ENCODE data around the gene EPHA5. TPM values are rescaled to one million over a fixed set of nuclear protein-coding genes. Genes with fewer than 3 reads are reported as not detected.

EPHA5 gene
- total RNA-seq, 1 experiment from 2014 or later: 0.03 TPM

GRCh38 chr4:65589921-65590320 is 80.4 kb downstream of the EPHA5 start:
- Histone ChIP-seq H3K4me3 (ENCODE audit: insufficient read depth, low read depth, low read length) (no peak overlapping the region), H3K36me3 (replicated peaks; ENCODE audit: control insufficient read depth, insufficient read depth, low read length) (no peaks in the 10 kb centered on the region), H3K27me3 (ENCODE audit: control insufficient read depth, insufficient read depth, low read length) (no peaks in the 10 kb centered on the region)
- DNase-seq: no peak

GRCh38 chr4:65589331-65589730 is 81.0 kb downstream of the EPHA5 start:
- H3K4me3 ChIP-seq (ENCODE audit: insufficient read depth, low read depth, low read length): no peak overlapping the region
- DNase-seq: no peak
- H3K36me3 ChIP-seq (replicated peaks; ENCODE audit: control insufficient read depth, insufficient read depth, low read length): no peaks in the 10 kb centered on the region
- H3K27me3 ChIP-seq (ENCODE audit: control insufficient read depth, insufficient read depth, low read length): no peaks in the 10 kb centered on the region

GRCh38 chr4:65580551-65580950 is 89.7 kb downstream of the EPHA5 start:
- H3K36me3 ChIP-seq (replicated peaks; ENCODE audit: control insufficient read depth, insufficient read depth, low read length): no peaks in the 10 kb centered on the region
- DNase-seq: no peak
- no peak overlapping the region for H3K4me3 ChIP-seq (ENCODE audit: insufficient read depth, low read depth, low read length)
- H3K27me3 ChIP-seq (ENCODE audit: control insufficient read depth, insufficient read depth, low read length): no peaks in the 10 kb centered on the region

GRCh38 chr4:65566473-65566872 is 103.8 kb downstream of the EPHA5 start:
- DNase-seq: no peak
- no peaks in the 10 kb centered on the region for H3K36me3 ChIP-seq (replicated peaks; ENCODE audit: control insufficient read depth, insufficient read depth, low read length)
- H3K27me3 ChIP-seq (ENCODE audit: control insufficient read depth, insufficient read depth, low read length): no peaks in the 10 kb centered on the region
- H3K4me3 ChIP-seq (ENCODE audit: insufficient read depth, low read depth, low read length): no peak overlapping the region

GRCh38 chr4:65561164-65561563 is 109.1 kb downstream of the EPHA5 start:
- DNase-seq: no peak
- Histone ChIP-seq H3K36me3 (replicated peaks; ENCODE audit: control insufficient read depth, insufficient read depth, low read length) (no peaks in the 10 kb centered on the region), H3K27me3 (ENCODE audit: control insufficient read depth, insufficient read depth, low read length) (no peaks in the 10 kb centered on the region), H3K4me3 (ENCODE audit: insufficient read depth, low read depth, low read length) (no peak overlapping the region)

- H3K36me3 ChIP-seq (replicated peaks; ENCODE audit: control insufficient read depth, insufficient read depth, low read length): no peaks in the 10 kb centered on the region
- peak; percentile 0 for DNase-seq
- no peak overlapping the region for H3K4me3 ChIP-seq (ENCODE audit: insufficient read depth, low read depth, low read length)
- no peaks in the 10 kb centered on the region for H3K27me3 ChIP-seq (ENCODE audit: control insufficient read depth, insufficient read depth, low read length)
These were observed 111.0 kb downstream of the EPHA5 start for GRCh38 chr4:65559270-65559669.

GRCh38 chr4:65552057-65552456 is 118.2 kb downstream of the EPHA5 start:
- DNase-seq: no peak
- no peaks in the 10 kb centered on the region for H3K36me3 ChIP-seq (replicated peaks; ENCODE audit: control insufficient read depth, insufficient read depth, low read length)
- no peaks in the 10 kb centered on the region for H3K27me3 ChIP-seq (ENCODE audit: control insufficient read depth, insufficient read depth, low read length)
- H3K4me3 ChIP-seq (ENCODE audit: insufficient read depth, low read depth, low read length): no peak overlapping the region

GRCh38 chr4:65550500-65550899 is 119.8 kb downstream of the EPHA5 start:
- DNase-seq: no peak
- H3K36me3 ChIP-seq (replicated peaks; ENCODE audit: control insufficient read depth, insufficient read depth, low read length): no peaks in the 10 kb centered on the region
- H3K27me3 ChIP-seq (ENCODE audit: control insufficient read depth, insufficient read depth, low read length): no peaks in the 10 kb centered on the region
- H3K4me3 ChIP-seq (ENCODE audit: insufficient read depth, low read depth, low read length): no peak overlapping the region

- H3K4me3 ChIP-seq (ENCODE audit: insufficient read depth, low read depth, low read length): no peak overlapping the region
- no peaks in the 10 kb centered on the region for H3K36me3 ChIP-seq (replicated peaks; ENCODE audit: control insufficient read depth, insufficient read depth, low read length)
- H3K27me3 ChIP-seq (ENCODE audit: control insufficient read depth, insufficient read depth, low read length): no peaks in the 10 kb centered on the region
- DNase-seq: no peak
These were observed 123.3 kb downstream of the EPHA5 start for GRCh38 chr4:65546882-65547416.

GRCh38 chr4:65538571-65538970 is 131.7 kb downstream of the EPHA5 start:
- Histone ChIP-seq H3K4me3 (ENCODE audit: insufficient read depth, low read depth, low read length) (no peak overlapping the region), H3K36me3 (replicated peaks; ENCODE audit: control insufficient read depth, insufficient read depth, low read length) (no peaks in the 10 kb centered on the region), H3K27me3 (ENCODE audit: control insufficient read depth, insufficient read depth, low read length) (no peaks in the 10 kb centered on the region)
- no peak for DNase-seq

GRCh38 chr4:65535113-65535512 is 135.2 kb downstream of the EPHA5 start:
- DNase-seq: peak; percentile 6
- H3K36me3 ChIP-seq (replicated peaks; ENCODE audit: control insufficient read depth, insufficient read depth, low read length): no peaks in the 10 kb centered on the region
- no peaks in the 10 kb centered on the region for H3K27me3 ChIP-seq (ENCODE audit: control insufficient read depth, insufficient read depth, low read length)

GRCh38 chr4:65521666-65522065 is 148.6 kb downstream of the EPHA5 start:
- Histone ChIP-seq H3K27me3 (ENCODE audit: control insufficient read depth, insufficient read depth, low read length) (no peaks in the 10 kb centered on the region), H3K36me3 (replicated peaks; ENCODE audit: control insufficient read depth, insufficient read depth, low read length) (no peaks in the 10 kb centered on the region)
- DNase-seq: no peak

More at GRCh38 chr4:65535113-65535512, 135.2 kb downstream of the EPHA5 start:
- H3K4me3 ChIP-seq (ENCODE audit: insufficient read depth, low read depth, low read length): no peak overlapping the region

GRCh38 chr4:65515646-65516045 is 154.6 kb downstream of the EPHA5 start:
- Histone ChIP-seq H3K36me3 (replicated peaks; ENCODE audit: control insufficient read depth, insufficient read depth, low read length) (no peaks in the 10 kb centered on the region), H3K4me3 (ENCODE audit: insufficient read depth, low read depth, low read length) (no peak overlapping the region), H3K27me3 (ENCODE audit: control insufficient read depth, insufficient read depth, low read length) (no peaks in the 10 kb centered on the region)
- no peak for DNase-seq

More at GRCh38 chr4:65521666-65522065, 148.6 kb downstream of the EPHA5 start:
- no peak overlapping the region for H3K4me3 ChIP-seq (ENCODE audit: insufficient read depth, low read depth, low read length)

- no peak for DNase-seq
These were observed 159.3 kb downstream of the EPHA5 start for GRCh38 chr4:65510976-65511375.

GRCh38 chr4:65508168-65508567 is 162.1 kb downstream of the EPHA5 start:
- no peak overlapping the region for H3K4me3 ChIP-seq (ENCODE audit: insufficient read depth, low read depth, low read length)
- H3K36me3 ChIP-seq (replicated peaks; ENCODE audit: control insufficient read depth, insufficient read depth, low read length): no peaks in the 10 kb centered on the region
- H3K27me3 ChIP-seq (ENCODE audit: control insufficient read depth, insufficient read depth, low read length): no peaks in the 10 kb centered on the region
- no peak for DNase-seq

More at GRCh38 chr4:65510976-65511375, 159.3 kb downstream of the EPHA5 start:
- Histone ChIP-seq H3K36me3 (replicated peaks; ENCODE audit: control insufficient read depth, insufficient read depth, low read length) (no peaks in the 10 kb centered on the region), H3K4me3 (ENCODE audit: insufficient read depth, low read depth, low read length) (no peak overlapping the region), H3K27me3 (ENCODE audit: control insufficient read depth, insufficient read depth, low read length) (no peaks in the 10 kb centered on the region)

GRCh38 chr4:65502131-65502701 is 168.1 kb downstream of the EPHA5 start:
- Histone ChIP-seq H3K27me3 (ENCODE audit: control insufficient read depth, insufficient read depth, low read length) (no peaks in the 10 kb centered on the region), H3K4me3 (ENCODE audit: insufficient read depth, low read depth, low read length) (no peak overlapping the region), H3K36me3 (replicated peaks; ENCODE audit: control insufficient read depth, insufficient read depth, low read length) (no peaks in the 10 kb centered on the region)
- no peak for DNase-seq

All from H7 (cell line).